K562 (cell line): ENCODE data around the gene COX18. TPM values are rescaled to one million over a fixed set of nuclear protein-coding genes. Genes with fewer than 3 reads are reported as not detected.

Experiments
- CHCHD3 ChIP-seq: fragments of 250-450 bp; sonication (Bioruptor Pico); IDR thresholded peaks from 2 replicates; pipeline ENCODE4 v2.1.2; 2022; ENCODE audit warnings: mild to moderate bottlenecking
- FOXJ2 ChIP-seq: fragments of 200-800 bp; sonication (Bioruptor generic); IDR thresholded peaks from 2 replicates; pipeline ENCODE4 v1.6.1; 2016; ENCODE audit warnings: missing genetic modification characterization, missing compliant biosample characterization
- FOXK1 ChIP-seq: sonication (generic); formaldehyde crosslinking; IDR thresholded peaks from 2 replicates; pipeline ENCODE4 v1.8.0; 2022; ENCODE audit warnings: missing genetic modification reagents, mild to moderate bottlenecking, borderline replicate concordance
- FOXK2 ChIP-seq, 2 experiments: fragments of 450-650 bp; IDR thresholded peaks in 1 of 2; conservative IDR thresholded peaks in 1 of 2; 2 replicates each; pipeline ENCODE4 v1.6.1; 2016; ENCODE audit warnings: low read depth in 2 of 2, mild to moderate bottlenecking in 1 of 2
- KDM2B ChIP-seq: fragments of 250-450 bp; sonication (Bioruptor Pico); IDR thresholded peaks from 2 replicates; pipeline ENCODE4 v1.8.0; 2021; ENCODE audit warnings: mild to moderate bottlenecking, moderate library complexity
- MXI1 ChIP-seq: IDR thresholded peaks from 2 replicates; pipeline ENCODE4 v1.6.1; 2011; ENCODE audit warnings: low read depth, mild to moderate bottlenecking, improper control_type of control experiment, low read length
- NCOA6 ChIP-seq: fragments of 450-650 bp; IDR thresholded peaks from 2 replicates; pipeline ENCODE4 v1.6.1; 2017; ENCODE audit warnings: mild to moderate bottlenecking
- PRPF4 ChIP-seq: fragments of 200-400 bp; formaldehyde crosslinking; IDR thresholded peaks from one replicate; pipeline ENCODE4 v1.6.1; 2017; ENCODE audit warnings: low read length, low read depth, mild to moderate bottlenecking; ENCODE audit not compliant: insufficient read depth, poor library complexity, severe bottlenecking
- RBM22 ChIP-seq: fragments of 200-400 bp; formaldehyde crosslinking; IDR thresholded peaks from 2 replicates; pipeline ENCODE4 v1.6.1; 2018; ENCODE audit warnings: low read length, low read depth; ENCODE audit not compliant: poor library complexity, severe bottlenecking
- SRSF3 ChIP-seq: fragments of 200-400 bp; formaldehyde crosslinking; IDR thresholded peaks from 2 replicates; pipeline ENCODE4 v1.6.1; 2016; ENCODE audit warnings: mild to moderate bottlenecking, low read length, moderate library complexity; ENCODE audit not compliant: insufficient read depth
- STAT6 ChIP-seq: sonication (generic); formaldehyde crosslinking; IDR thresholded peaks from 2 replicates; pipeline ENCODE4 v1.8.1; 2023; ENCODE audit warnings: mild to moderate bottlenecking, missing genetic modification reagents
- TBL1XR1 ChIP-seq, 2 experiments: IDR thresholded peaks; 2 replicates each; pipeline ENCODE4 v1.6.1; 2012; ENCODE audit warnings: improper control_type of control experiment in 2 of 2, low read length in 2 of 2, mild to moderate bottlenecking in 1 of 2
- TRIM24 ChIP-seq, 2 experiments: fragments of 450-650 bp; IDR thresholded peaks; 2 replicates each; pipeline ENCODE4 v1.6.1; 2016
- polyA plus RNA-seq, 8 experiments: library from polyadenylated mRNA; depleted of rRNA in 4 of 8; stranded (reverse) in 5 of 8; unstranded in 3 of 8; fragments of >200 nt; fragmentation: Nextera tagmentation in 2 of 8; fragmentation: Illumina TruSeq in 1 of 8; extraction: Ambion mirVana in 2 of 8; extraction: Trizol in 1 of 8; gene quantifications; 2 replicates each; pipeline versions ENCODE4 v1.2.1 to v1.2.3, GENCODE V29; 2011 to 2014; ENCODE audit warnings: inconsistent platforms in 1 of 8, missing spikeins in 1 of 8
- total RNA-seq, 7 experiments: library from RNA; depleted of rRNA in 6 of 7; stranded (reverse); fragments of >200 nt in 6 of 7; fragmentation: Illumina TruSeq in 2 of 7; extraction: Trizol in 2 of 7; gene quantifications; 2 replicates each; pipeline versions ENCODE4 v1.2.1 to v1.2.3, GENCODE V29; 2011 to 2021; ENCODE audit warnings: low replicate concordance in 1 of 7
- TF ChIP-seq, protein P1 (sequence below): fragments of 450-650 bp; formaldehyde crosslinking; IDR thresholded peaks from 2 replicates; pipeline ENCODE4 v1.4.0; 2020; ENCODE audit warnings: mild to moderate bottlenecking, moderate library complexity
- TF ChIP-seq, protein P2 (sequence below): fragments of 250-450 bp; sonication (Bioruptor Pico); IDR thresholded peaks from 2 replicates; pipeline ENCODE4 v1.9.0; 2021; ENCODE audit warnings: mild to moderate bottlenecking, inconsistent platforms

Gene COX18
- total and polyA plus RNA-seq, 9 of the 15 experiments (the other 6 are each of a cell fraction or from before 2014, with no cell fraction given) = 7.0 to 21.3 (median 14.7) TPM

DNA sequence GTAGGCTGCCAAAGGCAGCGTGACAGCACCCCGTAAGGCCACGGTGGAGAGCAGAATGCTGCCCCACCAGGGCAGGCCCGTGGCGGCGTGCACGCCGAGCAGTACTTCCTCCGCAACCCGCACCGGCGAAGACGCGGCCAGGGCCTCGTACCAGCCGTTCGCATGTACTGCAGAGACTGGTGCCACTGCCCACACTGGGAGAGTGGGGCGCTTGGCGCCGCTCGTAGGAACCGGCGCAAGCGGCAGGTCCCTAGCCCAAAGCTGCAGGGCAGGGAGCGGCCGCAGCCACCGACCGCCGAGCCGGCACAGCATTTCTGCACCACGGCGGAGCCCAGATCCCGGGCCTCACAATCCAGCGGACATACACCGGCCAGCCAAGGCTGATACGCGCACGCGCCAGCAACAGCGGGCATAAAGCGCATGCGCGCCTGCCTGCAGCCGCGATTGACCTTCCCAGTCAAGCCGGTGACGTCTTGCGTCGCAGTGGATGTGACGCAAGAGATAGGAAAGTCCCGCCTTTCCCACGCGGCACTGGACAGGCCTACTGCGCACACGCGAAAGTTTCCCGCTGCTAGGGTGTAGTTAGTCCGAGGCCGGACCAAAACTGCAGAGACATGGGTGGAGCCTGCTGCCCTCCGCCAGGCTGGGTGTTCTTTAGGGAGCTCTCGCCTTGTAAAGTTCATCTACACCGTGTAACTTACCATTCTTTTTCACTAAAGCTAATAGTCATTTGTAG, at the start of gene COX18 (continued):
- TF ChIP-seq FOXK2 (conservative IDR thresholded peaks at IDR 0.05 in 1 of 2, IDR thresholded peaks at IDR 0.05 in 1 of 2; ENCODE audit: low read depth in 2 of 2) = peak; percentile 78 to 89
- no peak for TF ChIP-seq FOXJ2 (tag)
- peak; percentile 79; the same call in 1 of the 2 replicates for TF ChIP-seq KDM2B (CRISPR knock-in tag)
- peak; percentile 40; the same call in 1 of the 2 replicates for TF ChIP-seq MXI1
- 0 out of 2 replicates have a peak, but pooled peaks have one; percentile 59 for TF ChIP-seq FOXK1 (CRISPR knock-in tag)
- no peak for TF ChIP-seq SRSF3
- TF ChIP-seq CHCHD3 (CRISPR knock-in tag) = no peak
- no peak for TF ChIP-seq STAT6
- TF ChIP-seq, protein P1, sequence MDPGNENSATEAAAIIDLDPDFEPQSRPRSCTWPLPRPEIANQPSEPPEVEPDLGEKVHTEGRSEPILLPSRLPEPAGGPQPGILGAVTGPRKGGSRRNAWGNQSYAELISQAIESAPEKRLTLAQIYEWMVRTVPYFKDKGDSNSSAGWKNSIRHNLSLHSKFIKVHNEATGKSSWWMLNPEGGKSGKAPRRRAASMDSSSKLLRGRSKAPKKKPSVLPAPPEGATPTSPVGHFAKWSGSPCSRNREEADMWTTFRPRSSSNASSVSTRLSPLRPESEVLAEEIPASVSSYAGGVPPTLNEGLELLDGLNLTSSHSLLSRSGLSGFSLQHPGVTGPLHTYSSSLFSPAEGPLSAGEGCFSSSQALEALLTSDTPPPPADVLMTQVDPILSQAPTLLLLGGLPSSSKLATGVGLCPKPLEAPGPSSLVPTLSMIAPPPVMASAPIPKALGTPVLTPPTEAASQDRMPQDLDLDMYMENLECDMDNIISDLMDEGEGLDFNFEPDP = no peak
- TF ChIP-seq, protein P2, sequence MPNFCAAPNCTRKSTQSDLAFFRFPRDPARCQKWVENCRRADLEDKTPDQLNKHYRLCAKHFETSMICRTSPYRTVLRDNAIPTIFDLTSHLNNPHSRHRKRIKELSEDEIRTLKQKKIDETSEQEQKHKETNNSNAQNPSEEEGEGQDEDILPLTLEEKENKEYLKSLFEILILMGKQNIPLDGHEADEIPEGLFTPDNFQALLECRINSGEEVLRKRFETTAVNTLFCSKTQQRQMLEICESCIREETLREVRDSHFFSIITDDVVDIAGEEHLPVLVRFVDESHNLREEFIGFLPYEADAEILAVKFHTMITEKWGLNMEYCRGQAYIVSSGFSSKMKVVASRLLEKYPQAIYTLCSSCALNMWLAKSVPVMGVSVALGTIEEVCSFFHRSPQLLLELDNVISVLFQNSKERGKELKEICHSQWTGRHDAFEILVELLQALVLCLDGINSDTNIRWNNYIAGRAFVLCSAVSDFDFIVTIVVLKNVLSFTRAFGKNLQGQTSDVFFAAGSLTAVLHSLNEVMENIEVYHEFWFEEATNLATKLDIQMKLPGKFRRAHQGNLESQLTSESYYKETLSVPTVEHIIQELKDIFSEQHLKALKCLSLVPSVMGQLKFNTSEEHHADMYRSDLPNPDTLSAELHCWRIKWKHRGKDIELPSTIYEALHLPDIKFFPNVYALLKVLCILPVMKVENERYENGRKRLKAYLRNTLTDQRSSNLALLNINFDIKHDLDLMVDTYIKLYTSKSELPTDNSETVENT (CRISPR knock-in tag) = peak; percentile 67; the same call in 1 of the 2 replicates
- TF ChIP-seq TRIM24 (IDR thresholded peaks at IDR 0.05) = no peak
- no peak for TF ChIP-seq NCOA6
- peak; percentile 93 for TF ChIP-seq RBM22
- TF ChIP-seq PRPF4 = peak; percentile 72
- TF ChIP-seq TBL1XR1 (IDR thresholded peaks at IDR 0.05; ENCODE audit: low read length in 2 of 2) = peak; percentile 14 to 96; a peak in 2 of 4 replicates
